Loucy (cell line): ENCODE results near the gene ZNRF3.

Experiments used
- H2AFZ ChIP-seq: fragments of 200-600 bp; sonication (generic); 2 replicates; pipeline ENCODE4 v1.6.0; 2016; ENCODE audit warnings: antibody characterized with exemption, mild to moderate bottlenecking, low read length, moderate library complexity
- H3F3A ChIP-seq: fragments of 200-600 bp; 2 replicates; pipeline ENCODE4 v1.6.0; 2016; ENCODE audit warnings: antibody characterized with exemption, low read depth, mild to moderate bottlenecking
- H3K27me3 ChIP-seq: fragments of 200-600 bp; sonication (generic); 2 replicates; pipeline ENCODE4 v1.6.1; 2014; ENCODE audit warnings: low read length, mild to moderate bottlenecking; ENCODE audit not compliant: insufficient read depth, poor library complexity, severe bottlenecking
- H3K36me3 ChIP-seq: fragments of 200-600 bp; sonication (generic); 2 replicates; pipeline ENCODE4 v1.6.1; 2016; ENCODE audit warnings: low read length; ENCODE audit not compliant: insufficient read depth
- H3K4me1 ChIP-seq: fragments of 200-600 bp; sonication (generic); 2 replicates; pipeline ENCODE4 v1.5.1; 2014; ENCODE audit warnings: low read length, mild to moderate bottlenecking; ENCODE audit not compliant: insufficient read depth, poor library complexity, severe bottlenecking
- H3K4me2 ChIP-seq: fragments of 200-600 bp; sonication (generic); 2 replicates; pipeline ENCODE4 v1.6.0; 2014; ENCODE audit warnings: antibody characterized with exemption, low read length, low read depth, mild to moderate bottlenecking; ENCODE audit not compliant: poor library complexity, severe bottlenecking
- H3K4me3 ChIP-seq: fragments of 200-600 bp; sonication (generic); 2 replicates; pipeline ENCODE4 v1.5.1; 2014; ENCODE audit warnings: low read length, mild to moderate bottlenecking, mixed read lengths; ENCODE audit not compliant: poor library complexity, severe bottlenecking
- H3K79me2 ChIP-seq: fragments of 200-600 bp; sonication (generic); 2 replicates; pipeline ENCODE4 v1.6.1; 2014; ENCODE audit warnings: low read length; ENCODE audit not compliant: insufficient read depth
- H3K9ac ChIP-seq: fragments of 200-600 bp; sonication (generic); 2 replicates; pipeline ENCODE4 v1.6.0; 2014; ENCODE audit warnings: mild to moderate bottlenecking, low read depth, low read length, moderate library complexity; ENCODE audit not compliant: poor library complexity, severe bottlenecking
- H3K9me2 ChIP-seq: fragments of 200-600 bp; sonication (generic); replicated peaks from 2 replicates; pipeline ENCODE4 v1.6.1; 2016; ENCODE audit warnings: low read depth, low read length, mixed read lengths
- H3K9me3 ChIP-seq: fragments of 200-600 bp; sonication (generic); 2 replicates; pipeline ENCODE4 v1.6.1; 2014; ENCODE audit warnings: mild to moderate bottlenecking, antibody characterized with exemption, low read length, low read depth; ENCODE audit not compliant: insufficient read depth
- H4K20me1 ChIP-seq: fragments of 200-600 bp; sonication (generic); 2 replicates; pipeline ENCODE4 v1.6.0; 2014; ENCODE audit warnings: antibody characterized with exemption, low read length, mild to moderate bottlenecking; ENCODE audit not compliant: insufficient read depth, poor library complexity, severe bottlenecking
- EZH2phosphoT487 ChIP-seq: fragments of 200-600 bp; IDR thresholded peaks from 2 replicates; pipeline ENCODE4 v1.6.1; 2018; ENCODE audit warnings: antibody characterized with exemption, mild to moderate bottlenecking, moderate library complexity, borderline replicate concordance
- TF ChIP-seq, protein P1 (sequence below): fragments of 200-600 bp; sonication (generic); conservative IDR thresholded peaks from 2 replicates; pipeline ENCODE4 v1.5.1; 2014; ENCODE audit warnings: mild to moderate bottlenecking, antibody characterized with exemption, low read length

ZNRF3 gene

DNA sequence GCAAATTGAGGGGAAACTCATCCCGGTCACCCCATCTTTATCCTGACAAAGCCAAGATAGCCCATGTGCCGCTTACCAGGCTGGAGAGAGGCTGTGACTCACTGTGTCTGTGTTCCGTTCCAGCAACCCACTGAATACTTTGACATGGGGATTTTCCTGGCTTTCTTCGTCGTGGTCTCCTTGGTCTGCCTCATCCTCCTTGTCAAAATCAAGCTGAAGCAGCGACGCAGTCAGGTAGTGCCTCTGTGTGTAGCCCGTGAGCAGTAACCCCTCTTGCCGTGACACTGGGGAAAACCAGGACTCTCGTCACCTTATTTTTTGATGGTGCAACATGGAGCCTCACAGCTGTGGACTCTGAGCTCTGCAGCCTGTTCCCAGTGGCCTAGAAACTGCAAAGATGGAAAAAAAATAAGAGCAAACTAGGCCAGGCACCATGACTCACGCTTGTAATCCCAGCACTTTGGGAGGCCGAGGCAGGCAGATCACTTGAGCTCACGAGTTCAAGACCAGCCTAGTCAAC is 161.3 kb downstream of the ZNRF3 start:
- no peak overlapping the region for H3K4me2 ChIP-seq
- no peaks in the 10 kb centered on the region for H3F3A ChIP-seq
- no peaks in the 10 kb centered on the region for H4K20me1 ChIP-seq
- H3K79me2 ChIP-seq = no peaks in the 10 kb centered on the region
- peaks cover 14% of the 10 kb centered on the region for H3K4me1 ChIP-seq
- no peak for TF ChIP-seq EZH2phosphoT487
- TF ChIP-seq, protein P1, sequence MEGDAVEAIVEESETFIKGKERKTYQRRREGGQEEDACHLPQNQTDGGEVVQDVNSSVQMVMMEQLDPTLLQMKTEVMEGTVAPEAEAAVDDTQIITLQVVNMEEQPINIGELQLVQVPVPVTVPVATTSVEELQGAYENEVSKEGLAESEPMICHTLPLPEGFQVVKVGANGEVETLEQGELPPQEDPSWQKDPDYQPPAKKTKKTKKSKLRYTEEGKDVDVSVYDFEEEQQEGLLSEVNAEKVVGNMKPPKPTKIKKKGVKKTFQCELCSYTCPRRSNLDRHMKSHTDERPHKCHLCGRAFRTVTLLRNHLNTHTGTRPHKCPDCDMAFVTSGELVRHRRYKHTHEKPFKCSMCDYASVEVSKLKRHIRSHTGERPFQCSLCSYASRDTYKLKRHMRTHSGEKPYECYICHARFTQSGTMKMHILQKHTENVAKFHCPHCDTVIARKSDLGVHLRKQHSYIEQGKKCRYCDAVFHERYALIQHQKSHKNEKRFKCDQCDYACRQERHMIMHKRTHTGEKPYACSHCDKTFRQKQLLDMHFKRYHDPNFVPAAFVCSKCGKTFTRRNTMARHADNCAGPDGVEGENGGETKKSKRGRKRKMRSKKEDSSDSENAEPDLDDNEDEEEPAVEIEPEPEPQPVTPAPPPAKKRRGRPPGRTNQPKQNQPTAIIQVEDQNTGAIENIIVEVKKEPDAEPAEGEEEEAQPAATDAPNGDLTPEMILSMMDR = no peak
- H3K9me3 ChIP-seq = no peaks in the 10 kb centered on the region
- H3K36me3 ChIP-seq = peaks cover 54% of the 10 kb centered on the region; the same call in 1 of the 2 replicates
- H3K4me3 ChIP-seq = no peak overlapping the region
- no peak overlapping the region for H2AFZ ChIP-seq
- no peaks in the 10 kb centered on the region for H3K27me3 ChIP-seq
- H3K9me2 ChIP-seq = no peaks in the 10 kb centered on the region
- H3K9ac ChIP-seq = no peak overlapping the region

DNA sequence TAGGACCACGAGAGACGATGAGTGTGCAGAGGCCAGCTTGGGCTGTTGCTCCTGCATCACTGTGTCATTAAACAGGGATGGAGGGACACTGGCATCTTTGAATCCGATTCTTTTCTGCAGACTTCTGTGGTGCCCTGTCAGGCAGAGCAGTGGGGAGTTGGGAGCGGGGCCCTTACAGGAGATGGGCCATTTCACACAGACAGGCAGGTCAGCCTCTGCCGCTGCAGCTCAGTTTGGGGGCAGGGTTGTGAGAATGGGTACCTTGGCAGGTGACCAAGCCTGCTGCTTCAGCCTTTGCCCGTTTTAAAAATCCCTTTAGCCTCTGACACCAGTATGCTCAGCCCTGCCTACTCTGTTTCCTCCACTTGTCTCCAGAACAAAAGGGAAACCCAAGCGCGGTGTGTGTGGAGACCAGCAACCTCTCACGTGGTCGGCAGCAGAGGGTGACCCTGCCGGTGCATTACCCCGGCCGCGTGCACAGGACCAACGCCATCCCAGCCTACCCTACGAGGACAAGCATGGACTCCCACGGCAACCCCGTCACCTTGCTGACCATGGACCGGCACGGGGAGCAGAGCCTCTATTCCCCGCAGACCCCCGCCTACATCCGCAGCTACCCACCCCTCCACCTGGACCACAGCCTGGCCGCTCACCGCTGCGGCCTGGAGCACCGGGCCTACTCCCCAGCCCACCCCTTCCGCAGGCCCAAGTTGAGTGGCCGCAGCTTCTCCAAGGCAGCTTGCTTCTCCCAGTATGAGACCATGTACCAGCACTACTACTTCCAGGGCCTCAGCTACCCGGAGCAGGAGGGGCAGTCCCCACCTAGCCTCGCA is 165.7 kb downstream of the ZNRF3 start:
- H3K4me2 ChIP-seq = no peak overlapping the region
- H3K4me1 ChIP-seq = no peaks in the 10 kb centered on the region
- no peak for TF ChIP-seq EZH2phosphoT487
- TF ChIP-seq, protein P1 = no peak
- H3K4me3 ChIP-seq = no peak overlapping the region
- no peaks in the 10 kb centered on the region for H3K9me2 ChIP-seq
- H3F3A ChIP-seq = no peaks in the 10 kb centered on the region
- peaks cover 62% of the 10 kb centered on the region; the same call in 1 of the 2 replicates for H3K36me3 ChIP-seq
- no peaks in the 10 kb centered on the region for H3K9me3 ChIP-seq
- H2AFZ ChIP-seq = no peak overlapping the region
- H4K20me1 ChIP-seq = no peaks in the 10 kb centered on the region
- no peak overlapping the region for H3K9ac ChIP-seq
- H3K27me3 ChIP-seq = no peaks in the 10 kb centered on the region
- H3K79me2 ChIP-seq = no peaks in the 10 kb centered on the region

DNA sequence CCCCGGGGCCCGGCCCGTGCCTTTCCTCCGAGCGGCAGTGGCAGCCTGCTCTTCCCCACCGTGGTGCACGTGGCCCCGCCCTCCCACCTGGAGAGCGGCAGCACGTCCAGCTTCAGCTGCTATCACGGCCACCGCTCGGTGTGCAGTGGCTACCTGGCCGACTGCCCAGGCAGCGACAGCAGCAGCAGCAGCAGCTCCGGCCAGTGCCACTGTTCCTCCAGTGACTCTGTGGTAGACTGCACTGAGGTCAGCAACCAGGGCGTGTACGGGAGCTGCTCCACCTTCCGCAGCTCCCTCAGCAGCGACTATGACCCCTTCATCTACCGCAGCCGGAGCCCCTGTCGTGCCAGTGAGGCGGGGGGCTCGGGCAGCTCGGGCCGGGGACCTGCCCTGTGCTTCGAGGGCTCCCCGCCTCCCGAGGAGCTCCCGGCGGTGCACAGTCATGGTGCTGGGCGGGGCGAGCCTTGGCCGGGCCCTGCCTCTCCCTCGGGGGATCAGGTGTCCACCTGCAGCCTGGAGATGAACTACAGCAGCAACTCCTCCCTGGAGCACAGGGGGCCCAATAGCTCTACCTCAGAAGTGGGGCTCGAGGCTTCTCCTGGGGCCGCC is 166.4 kb downstream of the ZNRF3 start:
- Histone ChIP-seq H3K4me3 (no peak overlapping the region), H3K9me2 (no peaks in the 10 kb centered on the region), H3K4me2 (no peak overlapping the region), H3K27me3 (no peaks in the 10 kb centered on the region), H2AFZ (no peak overlapping the region), H3K9ac (no peak overlapping the region), H3K4me1 (no peaks in the 10 kb centered on the region), H3K36me3 (peaks cover 55% of the 10 kb centered on the region; the same call in 1 of the 2 replicates), H4K20me1 (no peaks in the 10 kb centered on the region), H3K9me3 (no peaks in the 10 kb centered on the region), H3F3A (no peaks in the 10 kb centered on the region), H3K79me2 (no peaks in the 10 kb centered on the region)
- TF ChIP-seq EZH2phosphoT487 = no peak
- TF ChIP-seq, protein P1 = no peak
